Measurements from ENCODE around the gene NEURL1.

DNA sequence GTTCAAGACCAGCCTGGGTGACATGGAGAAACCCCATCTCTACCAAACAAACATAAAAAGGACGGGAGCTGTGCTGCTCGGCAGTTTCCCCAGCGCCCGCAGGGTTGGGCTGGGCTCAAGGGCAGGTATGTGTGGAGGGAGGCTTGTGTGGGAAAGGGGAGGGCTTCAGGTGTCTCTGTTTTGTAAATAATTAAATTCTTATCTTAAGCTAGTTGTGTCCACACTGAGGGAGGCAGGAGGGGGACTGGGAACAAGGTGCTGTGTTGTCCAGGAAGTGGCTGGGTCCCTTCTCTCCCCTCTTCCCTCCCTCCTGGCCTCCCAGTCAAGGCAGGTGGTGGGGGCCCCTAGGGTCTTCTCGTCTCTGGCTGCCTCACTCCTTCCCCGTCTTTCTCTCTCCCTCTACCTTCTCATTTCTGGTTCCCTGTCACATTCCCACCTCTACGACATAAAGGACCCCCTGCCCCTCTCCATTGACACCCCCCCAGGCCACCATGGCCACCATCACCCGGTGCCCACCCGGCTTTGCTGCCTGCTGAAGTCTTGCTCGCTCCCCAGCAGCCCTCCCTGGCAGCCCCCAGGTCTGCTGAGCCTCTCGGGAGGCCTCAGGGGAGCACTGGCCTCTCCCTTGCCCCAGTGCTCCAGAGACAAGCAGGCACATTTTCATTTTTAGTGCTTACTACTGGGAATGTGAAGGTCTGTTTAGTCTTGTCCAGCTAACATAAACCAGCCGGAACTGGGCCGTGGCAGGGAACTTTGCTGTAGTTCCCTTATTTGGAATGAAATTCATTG lies 19.3 kb downstream of the NEURL1 start:
- TF ChIP-seq, protein P1, sequence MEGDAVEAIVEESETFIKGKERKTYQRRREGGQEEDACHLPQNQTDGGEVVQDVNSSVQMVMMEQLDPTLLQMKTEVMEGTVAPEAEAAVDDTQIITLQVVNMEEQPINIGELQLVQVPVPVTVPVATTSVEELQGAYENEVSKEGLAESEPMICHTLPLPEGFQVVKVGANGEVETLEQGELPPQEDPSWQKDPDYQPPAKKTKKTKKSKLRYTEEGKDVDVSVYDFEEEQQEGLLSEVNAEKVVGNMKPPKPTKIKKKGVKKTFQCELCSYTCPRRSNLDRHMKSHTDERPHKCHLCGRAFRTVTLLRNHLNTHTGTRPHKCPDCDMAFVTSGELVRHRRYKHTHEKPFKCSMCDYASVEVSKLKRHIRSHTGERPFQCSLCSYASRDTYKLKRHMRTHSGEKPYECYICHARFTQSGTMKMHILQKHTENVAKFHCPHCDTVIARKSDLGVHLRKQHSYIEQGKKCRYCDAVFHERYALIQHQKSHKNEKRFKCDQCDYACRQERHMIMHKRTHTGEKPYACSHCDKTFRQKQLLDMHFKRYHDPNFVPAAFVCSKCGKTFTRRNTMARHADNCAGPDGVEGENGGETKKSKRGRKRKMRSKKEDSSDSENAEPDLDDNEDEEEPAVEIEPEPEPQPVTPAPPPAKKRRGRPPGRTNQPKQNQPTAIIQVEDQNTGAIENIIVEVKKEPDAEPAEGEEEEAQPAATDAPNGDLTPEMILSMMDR (conservative IDR thresholded peaks at IDR 0.05; ENCODE audit: low read depth, low read length), result no peak
- TF ChIP-seq EZH2 (IDR thresholded peaks at IDR 0.05; ENCODE audit: low read length, unreplicated experiment), result no peak

Data from PC-3 (cell line).